ENCODE data around the gene RIPK4.
"Not testable (repeated sequence)": the region's sequence is repeated elsewhere in the genome, so short reads cannot be mapped to it uniquely, and the experiment has no call there.

The RIPK4 gene

DNA sequence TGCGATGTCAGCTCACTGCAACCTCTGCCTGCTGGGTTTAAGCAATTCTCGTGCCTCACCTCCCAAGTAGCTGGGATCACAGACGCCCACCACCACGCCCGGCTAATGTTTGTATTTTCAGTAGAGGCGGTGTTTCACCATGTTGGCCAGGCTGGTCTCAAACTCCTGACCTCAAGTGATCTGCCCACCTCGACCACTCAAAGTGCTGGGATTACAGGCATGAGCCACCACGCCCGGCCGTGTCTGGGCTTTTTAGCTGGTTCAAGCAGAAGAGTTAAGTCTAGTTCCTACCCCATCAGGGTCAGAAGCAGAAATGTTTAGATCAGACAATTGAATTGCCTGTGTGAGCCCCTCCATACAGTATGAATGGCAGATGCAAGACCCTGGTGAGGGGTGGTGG lies 27.7 kb upstream of the RIPK4 start:
- no peak for DNase-seq

DNA sequence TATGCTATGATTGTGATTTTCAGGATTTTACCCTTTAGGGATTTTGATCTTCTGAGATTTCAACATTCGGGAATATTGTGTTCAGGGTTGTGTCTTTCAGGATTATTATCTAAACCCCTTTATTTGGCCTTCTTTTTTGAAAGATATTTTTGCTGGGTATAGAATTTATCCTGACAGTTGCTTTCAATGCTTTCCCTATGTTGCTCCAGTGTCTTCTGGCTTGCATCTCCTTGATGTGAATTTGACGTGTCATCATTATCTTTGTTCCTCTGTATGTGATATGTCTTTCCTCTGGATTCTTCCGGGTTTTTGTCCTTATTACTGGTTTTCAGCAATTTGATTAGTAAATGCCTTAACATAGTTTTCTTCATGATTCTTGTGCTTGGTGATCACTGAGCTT lies 25.9 kb upstream of the RIPK4 start:
- DNase-seq = no peak

DNA sequence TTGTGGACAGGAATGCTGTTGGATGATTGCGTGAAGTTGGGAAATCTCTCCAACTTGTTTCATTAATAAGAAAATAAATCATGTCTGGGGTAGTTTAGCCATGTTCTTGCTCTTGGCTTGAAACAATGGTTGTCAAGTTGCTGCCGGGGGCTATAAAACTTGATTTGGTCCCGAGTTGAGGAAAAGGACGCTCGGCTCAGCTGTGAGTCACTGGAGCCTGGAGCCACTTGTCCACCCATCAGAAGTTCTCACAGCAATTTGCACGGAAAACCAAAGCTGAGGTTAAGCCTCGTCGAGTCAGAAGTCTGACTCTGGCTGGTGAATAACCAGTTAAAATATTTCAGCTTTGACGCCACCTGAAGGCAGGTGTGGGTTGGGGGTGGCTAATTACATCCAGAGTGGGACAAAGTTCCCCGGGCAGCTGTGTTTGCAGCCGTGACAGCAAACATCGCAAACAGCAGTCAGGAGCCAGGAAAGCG lies 19.7 kb upstream of the RIPK4 start:
- no peak for DNase-seq

DNA sequence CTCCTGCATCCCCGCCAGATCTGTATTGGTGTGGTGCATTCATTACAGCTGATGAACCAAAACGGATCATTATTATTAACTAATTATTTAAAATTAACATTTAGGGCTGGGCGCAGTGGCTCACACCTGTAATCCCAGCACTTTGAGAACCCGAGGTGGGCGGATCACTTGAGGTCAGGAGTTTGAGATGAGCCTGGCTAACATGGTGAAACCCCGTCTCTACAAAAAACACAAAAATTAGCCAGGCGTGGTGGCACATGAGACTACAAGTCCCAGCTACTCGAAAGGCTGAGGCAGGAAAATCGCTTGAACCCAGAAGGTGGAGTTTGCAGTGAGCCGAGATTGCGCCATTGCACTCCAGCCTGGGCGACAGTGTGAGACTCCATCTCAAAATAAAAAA lies 18.4 kb upstream of the RIPK4 start:
- not testable (repeated sequence) for DNase-seq

DNA sequence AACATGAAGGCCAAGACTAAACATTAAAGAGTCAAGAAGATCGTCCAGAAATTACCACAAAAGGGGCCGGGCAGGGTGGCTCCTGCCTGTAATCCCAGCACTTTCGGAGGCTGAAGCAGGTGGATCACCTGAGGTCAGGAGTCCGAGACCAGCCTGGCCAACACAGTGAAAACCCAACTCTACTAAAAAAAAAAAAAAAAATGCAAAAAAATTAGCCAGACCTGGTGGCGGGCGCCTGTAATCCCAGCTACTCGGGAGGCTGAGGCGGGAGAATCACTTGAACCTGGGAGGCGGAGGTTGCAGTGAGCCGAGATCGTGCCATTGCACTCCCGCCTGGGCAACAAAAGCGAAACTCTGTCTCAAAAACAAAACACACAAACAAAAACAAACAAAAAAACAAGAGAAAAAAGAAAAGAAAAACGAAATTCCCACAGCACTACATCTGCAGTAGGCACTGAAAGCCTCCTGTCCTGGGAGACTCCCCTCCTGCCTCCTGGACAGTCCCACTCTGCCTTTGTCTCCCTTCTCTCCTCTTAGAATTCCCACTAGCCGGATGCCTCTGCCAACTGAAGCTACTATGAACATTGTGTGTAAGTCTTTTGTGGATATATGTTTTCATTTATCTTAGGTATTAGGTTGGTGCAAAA lies 17.7 kb upstream of the RIPK4 start:
- no peak for DNase-seq

DNA sequence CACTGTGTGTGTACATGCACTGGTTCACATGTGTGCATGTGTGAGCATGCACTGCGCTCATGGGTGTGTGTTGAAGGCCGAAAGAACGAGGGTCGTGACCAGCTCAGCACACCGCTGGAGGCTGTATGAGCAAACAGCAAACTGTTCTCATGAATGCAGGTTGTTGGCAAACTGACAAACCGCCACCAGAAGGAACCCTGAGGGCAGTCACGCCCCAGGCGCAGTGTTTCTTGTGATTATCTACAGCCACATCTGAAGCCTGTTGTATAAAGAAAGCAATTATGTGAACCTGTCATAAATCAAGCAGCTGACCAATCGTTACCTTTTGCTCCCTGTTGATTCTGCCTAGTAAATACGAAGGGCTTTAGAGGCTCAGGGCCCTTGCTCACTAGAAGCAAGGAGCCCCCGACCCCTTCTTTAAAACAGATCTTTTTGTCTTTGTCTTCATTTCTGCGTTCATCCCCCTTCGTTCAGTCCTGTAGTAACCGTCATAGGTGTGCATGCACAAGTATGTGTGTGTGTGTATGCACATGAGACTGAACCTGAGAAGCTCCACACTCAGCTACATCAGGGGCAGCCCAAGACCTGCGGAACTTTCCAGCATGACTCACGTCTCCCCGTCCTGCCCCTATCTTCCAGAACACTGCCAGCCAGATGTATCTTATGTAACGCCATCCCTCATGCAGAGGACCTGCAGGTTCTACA lies 16.8 kb upstream of the RIPK4 start:
- no peak for DNase-seq

DNA sequence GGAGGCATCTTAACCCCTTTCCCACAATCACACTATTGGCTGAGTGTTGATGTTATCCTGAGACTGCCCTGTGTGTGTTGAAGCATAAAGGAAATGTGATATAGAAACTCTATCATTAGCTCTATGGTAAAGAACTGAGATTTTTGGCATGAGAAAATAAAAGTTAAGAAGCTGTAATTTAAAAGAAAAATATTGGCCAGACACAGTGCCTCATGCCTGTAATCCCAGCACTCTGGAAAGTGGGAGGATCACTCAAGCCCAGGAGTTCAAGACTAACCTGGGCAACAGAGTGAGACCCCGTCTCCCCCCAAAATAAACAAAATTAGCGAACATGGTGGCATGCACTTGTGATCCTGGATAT lies 14.2 kb upstream of the RIPK4 start:
- no peak for DNase-seq

DNA sequence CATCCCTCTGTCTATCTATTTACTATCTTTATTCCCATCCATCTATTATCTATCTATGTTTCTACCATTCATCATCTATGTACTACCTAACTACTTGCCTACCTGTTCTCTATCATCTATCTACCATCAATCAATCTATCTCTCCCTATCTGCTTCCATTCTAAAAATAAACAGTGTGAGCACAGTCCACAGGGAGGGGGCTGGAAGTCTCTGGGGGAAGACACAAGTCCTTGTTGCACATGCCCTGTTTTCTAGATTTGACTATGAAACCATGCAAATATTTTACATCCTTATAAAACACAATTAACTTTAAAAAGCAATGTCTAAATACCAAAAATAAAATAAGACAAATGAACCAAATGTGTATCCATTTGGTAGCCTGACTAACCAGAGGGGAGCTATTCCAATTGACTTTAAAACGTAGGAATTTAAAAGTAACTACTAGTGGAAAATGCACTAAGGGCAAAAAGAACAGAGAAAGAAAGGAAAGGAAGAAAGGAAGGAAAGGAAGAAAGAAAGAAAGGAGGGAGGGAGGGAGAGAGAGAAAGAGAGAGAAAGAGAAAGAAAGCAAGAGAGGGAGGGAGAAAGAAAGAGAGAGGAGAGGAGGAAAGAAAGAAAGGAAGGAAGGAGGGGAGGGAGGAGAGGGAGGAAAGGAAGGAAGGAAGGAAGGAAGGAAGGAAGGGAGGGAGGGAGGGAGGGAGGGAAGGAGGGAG lies 13.6 kb upstream of the RIPK4 start:
- no peak for DNase-seq

DNA sequence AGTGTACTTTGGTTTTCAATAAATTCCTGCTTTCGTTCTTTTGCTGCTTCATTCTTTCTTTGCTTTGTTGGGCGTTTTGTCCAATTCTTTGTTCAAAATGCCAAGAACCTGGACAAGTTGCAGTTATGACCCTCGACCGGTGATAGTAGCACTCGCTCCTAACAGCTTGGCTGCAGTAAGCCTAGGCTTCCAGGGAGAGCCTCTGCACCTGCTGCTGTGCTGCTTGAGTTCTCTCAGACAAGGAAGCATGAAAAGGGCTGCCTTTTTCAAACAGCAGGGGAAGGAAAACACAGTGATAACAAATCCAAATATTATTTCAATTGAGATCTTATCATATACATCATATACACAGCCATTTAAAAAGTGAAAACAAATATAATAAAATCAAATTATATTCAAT lies 12.8 kb upstream of the RIPK4 start:
- no peak for DNase-seq

DNA sequence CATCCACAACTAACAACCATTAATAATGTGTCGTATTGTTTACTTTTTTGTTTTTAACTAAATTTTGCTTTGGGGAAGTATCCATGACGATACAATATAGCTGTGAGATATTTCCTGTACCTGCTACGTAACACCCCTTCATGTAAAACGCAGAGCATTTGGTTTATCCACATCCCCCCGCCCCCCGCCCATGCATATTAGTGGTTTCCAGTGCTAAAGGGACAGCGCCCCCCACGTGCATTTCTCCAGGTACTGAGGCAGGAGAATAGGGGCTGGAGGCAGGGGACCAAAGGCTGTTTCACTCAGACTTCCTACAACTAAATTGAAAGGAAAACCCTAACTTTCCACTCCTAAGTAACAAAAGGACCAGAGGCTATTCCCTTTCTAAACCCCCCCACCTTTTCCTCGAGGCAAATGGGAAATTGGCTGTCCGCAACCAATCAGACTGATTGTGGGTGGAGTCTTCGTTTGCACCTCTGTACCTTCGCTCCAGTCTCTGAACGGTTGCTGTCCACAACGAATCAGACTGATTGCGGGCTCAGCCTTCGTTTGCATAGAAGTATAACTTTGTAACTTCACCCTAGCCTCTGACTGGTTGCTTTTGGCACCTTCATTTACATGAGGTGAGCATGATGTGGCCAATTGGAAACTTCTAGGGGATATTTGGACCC lies 12.2 kb upstream of the RIPK4 start:
- no peak for DNase-seq

DNA sequence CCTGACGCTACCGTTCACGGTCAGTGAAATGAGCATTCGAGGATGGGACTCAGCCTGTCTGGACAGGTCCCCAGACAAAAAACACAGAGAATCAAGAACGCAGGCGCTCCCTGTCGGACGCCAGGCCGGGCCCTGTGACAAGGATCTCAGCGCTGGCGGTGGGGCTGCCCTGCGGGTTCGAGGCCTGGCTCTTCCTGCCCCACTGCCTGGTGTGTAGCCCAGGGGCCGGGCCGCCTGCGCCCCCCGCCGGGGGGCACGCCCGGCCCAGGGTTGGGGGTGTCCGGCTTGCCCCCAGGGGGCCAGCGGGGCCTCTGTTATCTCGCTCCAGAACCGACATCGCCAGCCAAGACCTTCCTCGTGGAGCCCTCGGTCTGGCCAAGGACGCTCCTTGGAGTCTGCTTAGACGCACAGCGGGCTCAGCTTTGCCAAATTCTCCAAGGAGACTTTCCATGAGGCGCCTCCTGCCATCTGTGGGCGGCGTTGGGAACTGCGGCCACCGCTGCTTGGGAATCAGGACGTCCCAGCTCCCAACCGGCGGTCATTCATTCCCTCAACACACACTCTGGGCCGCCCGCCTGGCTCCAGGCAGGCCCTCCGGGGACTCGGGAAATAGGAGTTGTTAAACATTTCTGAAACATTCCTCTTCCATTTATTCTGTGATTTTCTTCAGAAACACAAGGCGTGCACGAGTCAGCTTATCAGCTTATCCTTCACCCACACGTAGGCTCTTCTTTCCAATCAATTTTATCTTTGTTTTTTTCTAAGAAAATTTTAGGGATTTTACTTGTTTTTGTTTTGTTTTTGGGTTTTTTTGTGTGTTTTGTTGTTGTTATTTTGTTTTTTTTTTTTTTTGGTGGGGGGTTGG lies 11.3 kb upstream of the RIPK4 start:
- DNase-seq = no peak

DNA sequence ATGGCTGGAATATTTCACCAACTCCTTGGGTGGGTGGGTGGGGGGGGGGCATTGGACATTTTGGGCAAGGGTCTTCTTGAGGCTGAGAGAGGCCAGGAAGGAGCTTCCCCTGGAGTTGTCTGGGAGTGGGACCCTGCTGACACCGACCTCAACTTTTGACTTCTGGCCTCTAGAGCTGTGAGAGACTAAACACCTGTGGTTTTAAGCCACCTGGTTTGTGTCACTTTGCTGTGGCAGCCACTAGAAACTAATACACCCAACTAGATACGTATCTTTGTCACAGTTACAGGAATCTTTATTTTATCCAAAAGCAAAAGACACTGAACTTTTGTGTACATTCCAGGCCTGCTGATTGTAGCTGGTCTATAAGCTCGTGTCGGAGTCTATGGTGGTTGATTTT lies 9.9 kb upstream of the RIPK4 start:
- no peak for DNase-seq

DNA sequence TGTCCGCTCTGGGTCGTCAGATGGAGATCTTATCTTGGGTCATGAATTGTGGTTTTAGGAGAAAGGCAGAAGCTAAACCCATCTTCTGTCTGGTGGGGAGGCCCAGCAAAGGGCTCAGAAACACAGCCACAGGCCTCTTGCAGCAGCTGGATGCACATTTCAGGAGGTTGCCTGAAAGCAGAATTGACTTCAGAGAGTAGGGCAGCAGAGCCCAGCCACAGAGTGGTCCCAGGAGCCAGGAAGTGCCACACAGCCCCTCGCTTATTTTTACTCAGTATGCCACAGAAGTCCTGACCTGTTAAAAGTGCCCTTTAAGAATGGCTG lies 8.3 kb upstream of the RIPK4 start:
- no peak for DNase-seq

DNA sequence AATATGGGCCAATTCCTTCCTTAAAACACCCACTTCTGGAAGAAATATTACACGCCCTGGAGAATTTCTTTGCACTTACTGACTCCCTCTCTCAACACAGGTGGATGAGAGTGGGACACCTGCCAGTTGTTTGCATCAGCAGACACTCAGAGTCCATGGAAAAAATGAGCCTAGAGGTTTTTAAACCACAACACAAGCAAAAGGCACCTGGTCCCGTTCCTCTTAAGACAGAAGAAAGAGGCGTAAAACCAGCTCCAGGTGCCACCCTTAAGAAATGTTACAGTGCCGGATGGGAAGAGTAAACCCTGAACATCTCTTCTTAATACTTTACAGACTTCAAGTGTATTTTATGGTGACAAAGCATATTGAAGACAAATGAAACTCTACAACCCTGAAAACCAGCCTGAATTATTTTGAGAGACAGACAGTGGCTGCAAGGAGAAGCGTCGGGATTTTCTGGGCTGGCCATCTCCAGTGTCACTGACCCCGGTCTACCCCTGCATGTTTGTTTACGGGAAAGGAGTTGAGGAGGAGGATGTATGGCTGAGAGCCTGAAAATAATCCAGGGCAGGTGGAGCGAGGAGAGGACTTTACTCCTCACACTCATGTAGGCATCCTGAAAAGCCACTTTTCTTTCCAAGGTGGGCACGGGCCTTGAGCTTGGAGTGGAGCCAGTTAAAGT lies 7.8 kb upstream of the RIPK4 start:
- DNase-seq = no peak

DNA sequence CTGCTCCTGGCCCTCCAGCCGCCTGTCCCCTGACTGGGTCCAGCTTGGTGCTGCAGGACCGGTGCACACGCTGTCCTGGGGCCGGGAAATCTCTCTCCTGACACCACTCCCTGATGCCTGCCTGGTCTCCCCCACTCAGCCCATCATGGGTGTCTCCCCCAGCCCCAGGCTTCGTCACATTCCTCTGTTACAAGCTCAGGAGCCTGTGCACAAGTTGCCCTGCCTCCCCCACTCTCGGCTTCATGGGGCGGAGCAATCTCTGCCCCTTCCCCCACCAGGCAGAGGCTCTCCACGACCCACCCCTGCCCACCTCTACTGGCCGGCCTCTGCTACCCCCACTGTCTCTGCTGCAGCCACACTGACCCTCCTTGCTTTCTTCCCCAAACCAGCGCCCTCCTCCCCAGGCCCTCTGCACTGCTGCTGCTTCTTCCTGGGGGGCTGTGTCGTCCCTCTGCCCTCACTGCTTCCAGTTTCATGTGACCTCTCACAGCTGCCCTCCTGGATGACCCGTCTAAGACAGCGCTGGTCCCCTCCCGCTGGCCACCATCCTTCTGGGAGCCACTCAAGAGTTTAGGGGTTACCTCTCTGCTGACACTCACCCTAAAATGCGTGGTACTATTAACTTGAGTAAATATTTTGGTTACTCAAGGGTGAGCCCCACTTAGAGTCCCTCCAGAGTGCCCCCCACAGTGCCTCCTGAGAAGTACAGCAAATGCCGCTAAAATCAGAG lies 5.7 kb upstream of the RIPK4 start:
- no peak for DNase-seq

DNA sequence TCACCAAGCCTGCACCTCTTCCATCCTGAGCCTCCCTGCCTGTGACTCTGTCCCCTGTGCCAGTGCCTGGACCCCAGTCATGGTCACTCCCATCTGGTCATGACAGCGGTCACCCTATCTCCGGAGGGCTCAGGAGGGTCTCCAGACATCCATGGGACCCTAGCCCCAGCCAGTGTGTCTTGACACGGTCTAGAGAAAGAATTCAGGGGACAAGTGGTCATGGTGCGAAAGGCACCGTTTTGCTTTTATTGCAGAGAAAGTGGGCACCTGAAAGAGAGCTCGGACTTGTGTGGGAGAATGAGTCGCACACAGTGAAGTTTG lies 4.7 kb upstream of the RIPK4 start:
- DNase-seq = no peak

DNA sequence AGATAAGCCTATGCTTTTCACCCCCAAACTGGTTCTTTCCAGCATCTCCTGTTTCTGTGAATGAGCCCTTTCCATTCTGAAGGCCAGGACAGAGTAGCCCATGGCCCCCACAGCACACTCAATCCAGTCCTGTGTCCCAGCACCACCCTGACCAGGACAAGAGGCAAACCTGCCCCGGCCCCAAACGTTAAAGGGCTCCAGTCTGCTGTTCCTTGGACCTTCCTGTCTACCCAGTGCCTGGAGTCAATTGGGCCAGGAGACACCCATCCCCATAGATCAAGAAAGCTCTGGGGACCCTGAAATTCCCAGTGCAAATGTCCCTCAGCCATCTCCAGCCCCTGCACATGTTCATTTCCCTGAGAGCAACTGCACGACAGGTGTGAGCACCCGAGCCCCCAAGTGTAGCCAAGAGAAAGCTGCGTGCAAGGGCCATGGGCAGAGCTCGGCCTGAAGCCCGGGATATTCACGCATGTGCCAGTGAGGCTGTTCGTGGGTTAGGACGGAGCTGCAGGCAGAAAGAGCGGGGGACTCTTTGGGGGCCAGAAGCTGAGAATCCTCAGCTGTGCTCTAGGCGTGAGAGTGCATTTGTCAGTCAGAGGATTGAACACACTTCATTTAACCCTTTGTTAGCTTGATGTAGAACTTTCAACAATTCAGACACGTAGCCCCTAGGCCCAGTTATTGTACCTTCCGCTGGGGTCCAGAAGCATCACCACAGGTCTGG lies 4.2 kb upstream of the RIPK4 start:
- DNase-seq = no peak

DNA sequence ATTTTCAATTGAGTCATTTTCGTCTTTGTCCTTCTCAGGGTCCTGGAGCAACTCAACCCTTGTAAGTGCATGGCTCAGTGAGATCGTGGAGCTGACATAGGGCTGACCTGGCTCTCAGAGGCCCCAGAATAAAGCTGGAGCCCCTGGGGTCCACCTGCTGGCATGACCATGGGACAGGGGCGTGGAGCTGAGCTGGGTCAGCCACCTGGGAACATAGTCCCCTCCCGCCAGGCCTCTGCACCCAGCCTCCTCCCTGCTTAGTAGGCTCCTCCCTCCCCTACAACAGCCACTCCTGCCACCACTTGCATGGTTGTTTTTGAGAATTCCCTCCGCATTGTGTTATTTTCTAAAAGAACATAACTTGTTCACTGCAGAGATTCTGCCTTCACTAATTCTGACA lies 3.1 kb upstream of the RIPK4 start:
- no peak for DNase-seq

DNA sequence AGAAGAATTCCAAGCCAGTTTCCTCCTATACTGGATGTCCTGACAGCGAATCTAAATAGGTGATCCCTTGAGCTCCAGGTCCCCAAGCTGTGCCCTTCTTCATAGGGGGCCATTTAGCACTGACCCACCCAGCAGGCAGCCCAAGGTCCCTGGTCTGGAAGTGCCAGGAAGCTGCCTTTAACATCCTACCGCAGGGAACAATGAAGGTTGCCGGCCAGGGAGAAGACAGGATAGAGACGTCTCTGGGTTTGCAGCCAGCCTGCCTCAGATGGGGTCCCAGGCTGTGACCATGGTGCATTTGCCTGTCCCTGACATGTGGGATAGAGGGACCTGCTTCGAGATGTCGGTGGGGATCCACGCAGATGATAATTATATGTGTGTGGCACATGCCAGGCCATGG lies 2.7 kb upstream of the RIPK4 start:
- no peak for DNase-seq

DNA sequence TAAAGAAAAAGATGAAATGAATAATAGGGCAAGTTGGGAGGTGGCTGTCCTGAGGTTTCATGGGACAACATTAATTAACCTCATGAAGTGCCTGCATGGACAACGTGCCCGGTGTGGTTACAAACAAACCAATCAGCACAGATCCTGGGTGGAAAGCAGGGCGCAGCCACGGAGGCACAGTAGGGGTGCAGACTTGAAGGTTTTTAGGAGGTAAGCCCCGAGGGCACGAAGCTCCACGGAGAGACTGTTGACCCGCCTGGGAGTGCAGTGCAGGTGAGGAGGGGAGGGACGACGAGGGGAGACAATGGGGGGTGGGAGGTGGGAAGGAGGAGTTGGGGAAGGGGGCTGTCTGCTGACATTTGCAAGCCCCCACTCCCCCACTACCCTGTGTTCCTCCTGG lies 2.3 kb upstream of the RIPK4 start:
- DNase-seq = no peak

DNA sequence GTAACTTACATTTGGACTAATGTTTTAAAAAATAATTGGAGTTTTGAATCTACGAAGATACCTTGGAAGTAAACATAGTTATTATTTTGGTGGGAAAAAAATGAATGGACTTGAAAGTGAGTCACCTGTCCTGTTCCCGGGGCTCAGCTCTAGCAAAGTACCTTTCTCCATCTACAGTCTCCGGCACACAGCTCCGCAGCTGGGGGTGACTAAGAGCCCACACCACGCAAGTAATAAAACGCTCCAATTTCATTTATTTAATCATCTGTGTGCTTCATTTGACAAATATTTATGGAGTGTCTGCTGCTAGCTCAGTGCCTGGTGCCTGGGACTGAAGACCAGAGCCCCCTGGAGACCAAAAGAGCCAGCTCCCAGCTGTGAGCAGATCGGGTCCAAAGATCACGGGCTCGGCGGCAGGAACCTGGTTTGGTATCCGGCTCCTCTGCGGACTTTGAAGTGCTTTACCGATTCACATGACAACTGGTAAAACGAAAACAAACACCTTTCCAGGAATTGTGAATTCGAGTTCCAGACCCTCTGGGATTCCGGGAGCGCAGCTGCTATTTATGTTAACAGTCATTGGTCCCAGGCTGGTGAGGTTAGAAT lies 1.7 kb upstream of the RIPK4 start:
- no peak for DNase-seq

Measured in T-helper 9 cell (primary cell).